C4-2B (cell line): ENCODE measurements around the gene GRAMD4.

Source experiments
- ZFX ChIP-seq: fragments of 450-650 bp; IDR thresholded peaks from 2 replicates; pipeline ENCODE4 v1.6.1; 2017
- TF ChIP-seq, protein P1 (sequence below): fragments of 450-650 bp; conservative IDR thresholded peaks from 2 replicates; pipeline ENCODE4 v1.5.1; 2017; ENCODE audit warnings: mild to moderate bottlenecking

GRCh38 chr22:46726066-46726985, 106.1 kb downstream of the GRAMD4 start:
- TF ChIP-seq, protein P1, sequence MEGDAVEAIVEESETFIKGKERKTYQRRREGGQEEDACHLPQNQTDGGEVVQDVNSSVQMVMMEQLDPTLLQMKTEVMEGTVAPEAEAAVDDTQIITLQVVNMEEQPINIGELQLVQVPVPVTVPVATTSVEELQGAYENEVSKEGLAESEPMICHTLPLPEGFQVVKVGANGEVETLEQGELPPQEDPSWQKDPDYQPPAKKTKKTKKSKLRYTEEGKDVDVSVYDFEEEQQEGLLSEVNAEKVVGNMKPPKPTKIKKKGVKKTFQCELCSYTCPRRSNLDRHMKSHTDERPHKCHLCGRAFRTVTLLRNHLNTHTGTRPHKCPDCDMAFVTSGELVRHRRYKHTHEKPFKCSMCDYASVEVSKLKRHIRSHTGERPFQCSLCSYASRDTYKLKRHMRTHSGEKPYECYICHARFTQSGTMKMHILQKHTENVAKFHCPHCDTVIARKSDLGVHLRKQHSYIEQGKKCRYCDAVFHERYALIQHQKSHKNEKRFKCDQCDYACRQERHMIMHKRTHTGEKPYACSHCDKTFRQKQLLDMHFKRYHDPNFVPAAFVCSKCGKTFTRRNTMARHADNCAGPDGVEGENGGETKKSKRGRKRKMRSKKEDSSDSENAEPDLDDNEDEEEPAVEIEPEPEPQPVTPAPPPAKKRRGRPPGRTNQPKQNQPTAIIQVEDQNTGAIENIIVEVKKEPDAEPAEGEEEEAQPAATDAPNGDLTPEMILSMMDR, result no peak
- no peak for TF ChIP-seq ZFX
